ENCODE results near the gene SPINDOC.
"Not testable (repeated sequence)": the region's sequence is repeated elsewhere in the genome, so short reads cannot be mapped to it uniquely, and the experiment has no call there.

Gene SPINDOC

GRCh38 chr11:63813035-63813562 is at the start of gene SPINDOC:
Gene SPINDOC (plus strand): TSS chr11:63813456. CDS start chr11:63813687, 231 bp downstream.
- in situ Hi-C loops (cut with MboI; ENCODE audit: low sequenced_read_pairs) = no loop called here

GRCh38 chr11:63763496-63764339 is 49.5 kb upstream of the SPINDOC start:
- in situ Hi-C loops (cut with MboI; ENCODE audit: low sequenced_read_pairs) = no loop called here

GRCh38 chr11:63764340-63764678 is 48.9 kb upstream of the SPINDOC start:
- in situ Hi-C loops (cut with MboI; ENCODE audit: low sequenced_read_pairs) = no loop called here

DNA sequence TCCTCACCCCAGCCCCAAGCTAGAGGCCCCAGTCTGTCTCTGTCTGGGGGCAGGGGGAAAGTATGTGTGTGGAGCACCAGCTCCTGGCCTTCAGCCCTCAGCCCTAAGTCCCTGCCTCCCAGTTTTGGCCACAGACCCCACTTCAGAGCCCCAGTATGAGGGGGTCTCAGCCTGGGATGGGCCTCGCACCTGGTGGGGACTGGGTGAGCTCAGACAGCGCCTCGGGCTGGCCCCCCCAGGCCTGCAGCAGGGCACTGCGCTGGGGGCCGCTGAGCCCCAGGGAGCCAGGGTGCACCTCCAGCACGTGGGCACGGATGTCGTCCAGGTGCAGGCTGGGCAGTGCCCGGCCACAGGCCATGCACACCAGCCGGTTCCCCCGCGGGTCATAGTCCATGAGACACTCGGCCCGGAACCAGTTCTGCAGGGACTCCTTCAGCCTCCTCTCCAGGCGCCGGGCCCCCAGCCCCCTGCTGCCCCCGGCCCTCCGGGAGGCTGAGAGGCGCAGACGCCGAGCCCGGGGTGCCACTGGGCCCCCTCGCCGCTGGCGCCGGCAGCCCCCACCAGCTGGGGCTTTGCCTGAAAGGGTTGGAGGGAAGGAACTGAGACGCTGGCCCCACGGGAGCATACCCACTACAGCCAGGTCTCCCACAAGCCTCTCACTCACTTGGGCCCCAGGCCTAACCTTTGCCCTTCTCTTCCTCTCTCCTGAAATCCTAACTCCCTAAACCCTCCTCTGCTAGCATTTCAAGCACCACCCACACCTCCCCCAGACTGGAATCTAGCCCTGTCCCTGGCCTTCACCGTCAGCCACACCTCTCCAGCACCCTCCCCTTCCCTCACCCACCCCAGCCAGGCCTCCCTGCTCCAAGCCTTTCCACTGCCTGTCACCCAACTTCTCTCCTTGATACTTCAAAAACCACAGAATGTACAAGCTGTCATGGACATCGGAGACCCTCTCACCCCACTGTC is 48.3 kb upstream of the SPINDOC start:
- in situ Hi-C loops (cut with MboI; ENCODE audit: low sequenced_read_pairs) = no loop called here

DNA sequence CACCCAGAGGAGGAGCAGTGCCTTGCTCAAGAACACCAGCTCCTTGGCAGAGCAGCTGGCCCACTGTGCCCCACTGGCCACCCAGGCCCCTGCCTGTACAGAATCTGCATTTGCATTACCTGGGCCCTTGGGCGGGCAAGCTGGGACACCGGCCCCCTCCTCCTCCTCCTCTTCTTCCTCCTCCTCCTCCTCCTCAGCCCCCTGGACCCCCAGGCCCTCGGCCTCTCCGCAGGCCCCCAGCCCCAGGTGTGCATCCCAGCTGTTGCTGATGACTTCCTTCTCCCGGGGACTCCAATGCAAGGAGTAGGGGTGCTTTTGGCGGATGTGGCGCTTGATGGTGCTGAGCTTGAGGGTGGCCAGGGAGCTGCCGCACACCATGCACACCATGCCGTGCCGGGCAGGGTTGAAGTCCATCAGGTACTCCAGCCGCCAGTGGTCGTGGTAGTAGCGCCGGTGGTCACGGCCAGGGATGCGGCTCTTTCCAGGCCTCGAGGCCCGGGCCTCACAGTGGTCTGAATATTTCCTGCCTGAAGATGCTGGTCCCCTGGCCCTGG is 47.5 kb upstream of the SPINDOC start:
- in situ Hi-C loops (cut with MboI; ENCODE audit: low sequenced_read_pairs) = no loop called here

DNA sequence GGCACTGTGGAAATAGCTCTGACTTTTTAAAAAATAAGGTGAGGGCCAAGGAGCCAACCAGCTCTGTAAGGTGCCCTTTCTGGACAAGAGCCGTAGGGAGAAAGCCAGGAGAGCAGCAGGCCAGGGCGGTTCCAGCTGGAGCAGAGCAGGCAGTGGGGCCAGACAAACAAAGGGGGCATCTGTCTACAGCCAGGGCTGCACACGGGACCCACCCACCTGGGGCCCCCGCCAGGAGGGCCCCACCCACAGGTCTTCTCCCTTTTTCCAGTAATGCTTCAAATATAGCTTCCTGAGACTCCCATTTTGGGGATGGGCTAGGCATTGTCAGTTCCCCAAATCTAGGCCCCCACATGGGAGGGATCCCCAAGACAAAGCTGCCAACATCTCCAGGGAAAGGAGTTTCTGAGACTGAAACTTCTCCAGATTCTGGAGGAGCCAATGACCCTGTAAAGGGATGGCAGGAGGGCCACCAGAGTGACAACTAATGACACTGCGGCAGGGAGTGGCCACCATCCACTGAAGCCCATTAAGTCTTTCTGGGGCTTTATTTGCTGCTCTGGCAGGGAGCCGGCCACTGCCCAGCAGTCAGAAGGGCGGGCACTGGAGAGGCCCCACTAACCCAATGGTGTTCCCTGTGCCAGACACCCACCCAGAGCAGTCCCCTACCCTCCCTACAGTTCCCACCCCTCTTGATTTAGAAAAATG is 46.6 kb upstream of the SPINDOC start:
- in situ Hi-C loops (cut with MboI; ENCODE audit: low sequenced_read_pairs) = no loop called here

- in situ Hi-C loops (cut with MboI; ENCODE audit: low sequenced_read_pairs) = no loop called here
Measured at GRCh38 chr11:63767267-63767564, 46.0 kb upstream of the SPINDOC start.

DNA sequence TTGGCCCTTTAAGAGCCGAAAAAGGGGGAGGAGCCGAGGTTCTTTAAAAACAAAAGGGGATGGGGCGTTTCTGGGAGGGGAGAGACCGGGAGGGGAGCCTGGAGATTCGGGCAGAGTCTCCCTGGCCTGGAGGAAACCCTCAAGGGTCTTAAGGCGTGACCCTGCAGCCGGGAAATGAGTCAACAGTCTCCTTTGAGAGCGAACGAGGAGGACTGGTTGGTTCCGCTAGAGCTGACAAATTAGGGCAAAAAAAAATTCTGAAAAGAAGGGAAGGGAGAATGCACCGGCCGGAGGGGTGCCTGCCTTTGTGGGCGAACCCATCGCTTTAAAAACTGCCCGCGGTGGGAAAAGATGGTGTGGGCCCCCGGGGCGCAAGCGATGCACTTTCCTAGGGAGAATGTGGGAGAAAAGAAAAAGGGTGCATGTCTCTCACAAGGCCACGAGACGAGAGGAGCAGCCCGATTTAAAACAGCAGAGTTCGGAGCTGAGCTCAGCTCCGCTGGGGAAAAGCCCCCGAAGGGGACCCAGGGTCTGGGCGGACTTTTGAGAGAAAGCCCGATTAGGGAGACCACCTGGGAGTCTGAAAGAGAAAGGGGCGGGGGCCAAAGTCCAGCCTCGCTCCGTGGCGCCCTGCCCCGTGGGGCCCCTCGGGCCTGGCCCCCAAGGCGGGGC is 45.6 kb upstream of the SPINDOC start:
- in situ Hi-C loops (cut with MboI; ENCODE audit: low sequenced_read_pairs) = no loop called here

GRCh38 chr11:63768237-63769041 is 44.8 kb upstream of the SPINDOC start, which contains the start of gene ZFTA:
Gene ZFTA (minus strand): TSS chr11:63768775. CDS start chr11:63768622, 153 bp downstream.
- in situ Hi-C loops (cut with MboI; ENCODE audit: low sequenced_read_pairs) = no loop called here

DNA sequence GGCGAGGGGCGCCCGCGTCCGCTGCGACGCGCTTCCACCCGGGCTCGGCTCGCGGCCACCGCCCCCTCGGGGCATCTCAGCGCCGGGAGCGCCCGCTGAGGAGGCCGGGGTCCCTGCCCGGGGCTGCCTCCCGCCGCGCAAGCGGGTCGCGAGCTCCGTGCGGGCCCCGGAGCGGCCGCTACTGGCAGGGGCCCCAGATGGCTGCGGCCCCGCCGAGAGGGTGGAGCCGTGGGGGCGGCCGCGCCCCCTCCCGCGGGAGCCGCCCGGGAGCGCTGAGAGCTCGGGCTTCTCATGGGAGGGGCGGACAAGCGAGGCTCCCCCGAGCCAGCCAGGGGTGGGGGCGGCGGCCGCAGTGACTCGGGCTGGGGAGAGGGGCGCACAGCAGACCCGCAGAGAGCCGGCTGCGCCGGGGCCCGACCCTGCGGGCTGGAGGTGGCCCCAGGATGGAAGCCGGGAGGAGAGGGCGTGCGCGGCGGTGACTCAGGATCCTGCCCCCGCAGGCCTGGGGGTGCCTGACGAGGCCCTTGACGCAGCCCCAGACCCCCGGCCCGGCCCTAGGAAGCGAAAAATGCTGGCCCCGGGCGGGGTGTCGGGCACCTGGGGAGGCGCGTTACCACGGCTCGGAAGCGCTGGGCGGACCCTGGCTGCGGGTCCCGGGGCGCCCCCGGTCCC is 44.1 kb upstream of the SPINDOC start:
- in situ Hi-C loops (cut with MboI; ENCODE audit: low sequenced_read_pairs) = no loop called here

GRCh38 chr11:63769714-63770455 is 43.4 kb upstream of the SPINDOC start:
- in situ Hi-C loops (cut with MboI; ENCODE audit: low sequenced_read_pairs) = no loop called here

DNA sequence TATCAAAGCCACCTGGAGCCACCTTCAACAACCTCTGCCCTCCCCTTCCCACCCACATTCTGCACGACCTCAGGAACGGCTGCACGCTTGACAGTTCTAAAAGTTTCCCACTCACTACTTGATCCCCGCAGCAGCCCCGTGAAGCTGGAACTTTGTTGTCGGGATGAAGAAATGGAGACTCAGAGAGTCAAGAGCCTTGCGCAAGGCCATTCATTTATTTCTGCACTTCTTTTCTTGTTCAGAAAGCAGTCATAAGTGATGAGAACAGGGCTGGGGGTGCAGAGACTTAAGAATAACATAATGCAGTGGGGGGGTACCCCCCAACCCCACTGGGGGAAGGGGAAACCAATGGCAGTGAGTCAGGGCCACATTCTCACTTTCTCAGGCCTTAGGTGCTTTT is 42.5 kb upstream of the SPINDOC start:
- in situ Hi-C loops (cut with MboI; ENCODE audit: low sequenced_read_pairs) = no loop called here

- in situ Hi-C loops (cut with MboI; ENCODE audit: low sequenced_read_pairs) = not testable (repeated sequence)
Measured at GRCh38 chr11:63771741-63772318, 41.4 kb upstream of the SPINDOC start.

- in situ Hi-C loops (cut with MboI; ENCODE audit: low sequenced_read_pairs) = no loop called here
Measured at GRCh38 chr11:63775191-63775590, 38.1 kb upstream of the SPINDOC start.

DNA sequence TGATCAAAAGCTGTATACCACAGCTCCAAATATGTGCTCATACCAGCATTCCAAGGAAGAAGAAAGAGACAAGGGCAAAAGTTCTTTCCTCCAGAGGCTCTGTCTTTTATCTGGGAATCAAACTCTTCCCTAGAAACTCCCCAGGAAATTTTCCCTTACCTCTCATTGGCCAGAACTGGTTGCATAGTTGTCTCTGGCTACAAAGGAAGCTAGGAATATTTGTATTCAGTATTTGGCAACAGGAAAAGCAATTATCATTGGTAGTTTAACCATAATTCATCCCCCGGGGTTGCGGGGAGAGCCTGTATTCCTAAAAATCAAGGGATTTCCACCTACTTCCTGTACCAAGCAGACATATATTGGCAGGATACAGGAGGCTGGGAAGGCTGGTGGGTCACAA is 34.2 kb upstream of the SPINDOC start:
- in situ Hi-C loops (cut with MboI; ENCODE audit: low sequenced_read_pairs) = no loop called here

DNA sequence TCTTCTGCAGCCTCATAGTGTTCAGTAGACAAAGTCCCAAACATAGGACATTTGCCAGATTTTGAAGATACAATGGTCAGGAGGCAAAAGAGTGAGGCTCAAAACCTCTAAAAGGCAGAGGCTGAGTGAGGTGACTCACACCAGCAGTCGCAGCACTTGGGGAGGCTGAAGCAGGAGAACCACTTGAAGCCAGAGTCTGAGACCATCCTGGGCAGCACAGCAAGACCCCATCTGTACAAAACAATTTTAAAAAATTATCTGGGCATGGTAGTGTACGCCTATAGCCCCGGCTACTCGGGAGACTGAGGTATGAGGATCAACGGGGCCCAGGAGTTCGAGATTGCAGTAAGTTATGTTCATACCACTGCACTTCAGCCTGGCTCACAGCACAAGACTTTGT is 30.5 kb upstream of the SPINDOC start:
- in situ Hi-C loops (cut with MboI; ENCODE audit: low sequenced_read_pairs) = no loop called here

GRCh38 chr11:63783925-63784592 is 29.2 kb upstream of the SPINDOC start:
- in situ Hi-C loops (cut with MboI; ENCODE audit: low sequenced_read_pairs) = no loop called here

Data from HL-60/S4 treated with retinoic acid at 250 ng/mL for 4 days and 3 days (cell line).